HEK293 (cell line): ENCODE results near the gene CALCOCO1.

Source experiments
- BCL11B ChIP-seq: fragments of 450-650 bp; formaldehyde crosslinking; IDR thresholded peaks from 2 replicates; pipeline ENCODE4 v1.5.1; 2016; ENCODE audit warnings: low read depth, missing biosample characterization, missing genetic modification characterization
- CTCF ChIP-seq: fragments of 450-650 bp; formaldehyde crosslinking; IDR thresholded peaks from 2 replicates; pipeline ENCODE4 v1.5.1; 2016; ENCODE audit warnings: missing biosample characterization, missing genetic modification characterization
- EGR2 ChIP-seq: fragments of 450-650 bp; formaldehyde crosslinking; IDR thresholded peaks from 2 replicates; pipeline ENCODE4 v1.5.1; 2016; ENCODE audit warnings: low read depth, missing biosample characterization, missing genetic modification characterization
- FEZF1 ChIP-seq: fragments of 450-650 bp; formaldehyde crosslinking; IDR thresholded peaks from 2 replicates; pipeline ENCODE4 v1.5.1; 2016; ENCODE audit warnings: missing biosample characterization, missing genetic modification characterization
- GLI4 ChIP-seq: fragments of 450-650 bp; formaldehyde crosslinking; IDR thresholded peaks from 2 replicates; pipeline ENCODE4 v1.5.1; 2016; ENCODE audit warnings: missing biosample characterization, missing genetic modification characterization
- KLF7 ChIP-seq: fragments of 450-650 bp; formaldehyde crosslinking; IDR thresholded peaks from 2 replicates; pipeline ENCODE4 v1.5.1; 2016; ENCODE audit warnings: missing biosample characterization, missing genetic modification characterization, borderline replicate concordance
- KLF9 ChIP-seq: fragments of 450-650 bp; formaldehyde crosslinking; IDR thresholded peaks from 2 replicates; pipeline ENCODE4 v1.5.1; 2016; ENCODE audit warnings: missing biosample characterization, missing genetic modification characterization, low read depth
- MZF1 ChIP-seq: fragments of 450-650 bp; formaldehyde crosslinking; IDR thresholded peaks from 2 replicates; pipeline ENCODE4 v1.5.1; 2017; ENCODE audit warnings: missing biosample characterization, missing genetic modification characterization, borderline replicate concordance
- PRDM6 ChIP-seq: fragments of 450-650 bp; formaldehyde crosslinking; IDR thresholded peaks from 2 replicates; pipeline ENCODE4 v1.5.1; 2017; ENCODE audit warnings: missing biosample characterization, missing genetic modification characterization
- SP2 ChIP-seq: fragments of 450-650 bp; formaldehyde crosslinking; IDR thresholded peaks from 2 replicates; pipeline ENCODE4 v1.5.1; 2016; ENCODE audit warnings: missing biosample characterization, missing genetic modification characterization
- SP7 ChIP-seq: fragments of 450-650 bp; formaldehyde crosslinking; IDR thresholded peaks from 2 replicates; pipeline ENCODE4 v1.5.1; 2016; ENCODE audit warnings: missing biosample characterization, missing genetic modification characterization
- TSHZ1 ChIP-seq: fragments of 450-650 bp; formaldehyde crosslinking; IDR thresholded peaks from 2 replicates; pipeline ENCODE4 v1.5.1; 2016; ENCODE audit warnings: missing biosample characterization, missing genetic modification characterization, borderline replicate concordance
- ZBTB21 ChIP-seq: fragments of 450-650 bp; formaldehyde crosslinking; IDR thresholded peaks from 2 replicates; pipeline ENCODE4 v1.5.1; 2017; ENCODE audit warnings: missing biosample characterization, missing genetic modification characterization
- ZBTB48 ChIP-seq: fragments of 450-650 bp; formaldehyde crosslinking; IDR thresholded peaks from 2 replicates; pipeline ENCODE4 v1.5.1; 2016; ENCODE audit warnings: missing biosample characterization, missing genetic modification characterization
- ZBTB8A ChIP-seq: fragments of 450-650 bp; formaldehyde crosslinking; IDR thresholded peaks from 2 replicates; pipeline ENCODE4 v1.5.1; 2016; ENCODE audit warnings: missing biosample characterization, missing genetic modification characterization
- ZFP3 ChIP-seq: fragments of 450-650 bp; formaldehyde crosslinking; IDR thresholded peaks from 2 replicates; pipeline ENCODE4 v1.5.1; 2016; ENCODE audit warnings: low read depth, missing biosample characterization, missing genetic modification characterization
- ZFP37 ChIP-seq: fragments of 450-650 bp; formaldehyde crosslinking; IDR thresholded peaks from 2 replicates; pipeline ENCODE4 v1.5.1; 2016; ENCODE audit warnings: missing biosample characterization, missing genetic modification characterization
- ZNF10 ChIP-seq: fragments of 450-650 bp; formaldehyde crosslinking; IDR thresholded peaks from 2 replicates; pipeline ENCODE4 v1.5.1; 2017; ENCODE audit warnings: missing biosample characterization, missing genetic modification characterization
- ZNF138 ChIP-seq: fragments of 450-650 bp; formaldehyde crosslinking; IDR thresholded peaks from 2 replicates; pipeline ENCODE4 v1.5.1; 2016; ENCODE audit warnings: missing biosample characterization, missing genetic modification characterization, borderline replicate concordance
- ZNF146 ChIP-seq: fragments of 450-650 bp; formaldehyde crosslinking; IDR thresholded peaks from 2 replicates; pipeline ENCODE4 v1.5.1; 2016; ENCODE audit warnings: missing biosample characterization, missing genetic modification characterization
- ZNF2 ChIP-seq: fragments of 450-650 bp; formaldehyde crosslinking; IDR thresholded peaks from 2 replicates; pipeline ENCODE4 v1.5.1; 2016; ENCODE audit warnings: missing biosample characterization, missing genetic modification characterization
- ZNF214 ChIP-seq: fragments of 450-650 bp; formaldehyde crosslinking; IDR thresholded peaks from 2 replicates; pipeline ENCODE4 v1.5.1; 2017; ENCODE audit warnings: missing biosample characterization, mild to moderate bottlenecking, missing genetic modification characterization, borderline replicate concordance
- ZNF221 ChIP-seq: fragments of 450-650 bp; formaldehyde crosslinking; IDR thresholded peaks from 2 replicates; pipeline ENCODE4 v1.5.1; 2017; ENCODE audit warnings: missing biosample characterization, missing genetic modification characterization, borderline replicate concordance
- ZNF223 ChIP-seq: fragments of 450-650 bp; formaldehyde crosslinking; IDR thresholded peaks from 2 replicates; pipeline ENCODE4 v1.5.1; 2016; ENCODE audit warnings: missing biosample characterization, missing genetic modification characterization
- ZNF23 ChIP-seq: fragments of 450-650 bp; formaldehyde crosslinking; IDR thresholded peaks from 2 replicates; pipeline ENCODE4 v1.5.1; 2016; ENCODE audit warnings: missing biosample characterization, missing genetic modification characterization, borderline replicate concordance
- ZNF274 ChIP-seq, 2 experiments: fragments of 200-500 bp in 1 of 2; fragments of 450-650 bp in 1 of 2; sonication (Bioruptor generic) in 1 of 2; formaldehyde crosslinking in 1 of 2; IDR thresholded peaks; 2 replicates each; pipeline versions ENCODE4 v1.5.1 to v1.6.1; 2014 to 2016; ENCODE audit warnings: borderline replicate concordance in 1 of 2, inconsistent platforms in 1 of 2, low read length in 1 of 2, missing biosample characterization in 1 of 2, missing genetic modification characterization in 1 of 2
- ZNF350 ChIP-seq: fragments of 450-650 bp; formaldehyde crosslinking; IDR thresholded peaks from 2 replicates; pipeline ENCODE4 v1.5.0; 2017; ENCODE audit warnings: missing biosample characterization, mild to moderate bottlenecking, missing genetic modification characterization
- ZNF366 ChIP-seq: fragments of 450-650 bp; formaldehyde crosslinking; conservative IDR thresholded peaks from 2 replicates; pipeline ENCODE4 v1.5.1; 2016; ENCODE audit warnings: missing biosample characterization, missing genetic modification characterization
- ZNF398 ChIP-seq: fragments of 450-650 bp; formaldehyde crosslinking; IDR thresholded peaks from 2 replicates; pipeline ENCODE4 v1.5.1; 2017; ENCODE audit warnings: missing biosample characterization, missing genetic modification characterization
- ZNF473 ChIP-seq: fragments of 450-650 bp; formaldehyde crosslinking; IDR thresholded peaks from 2 replicates; pipeline ENCODE4 v1.5.1; 2017; ENCODE audit warnings: missing biosample characterization, missing genetic modification characterization
- ZNF555 ChIP-seq: fragments of 450-650 bp; formaldehyde crosslinking; conservative IDR thresholded peaks from 2 replicates; pipeline ENCODE4 v1.5.1; 2017; ENCODE audit warnings: missing biosample characterization, mild to moderate bottlenecking, missing genetic modification characterization, inconsistent platforms
- ZNF560 ChIP-seq: fragments of 450-650 bp; formaldehyde crosslinking; IDR thresholded peaks from 2 replicates; pipeline ENCODE4 v1.5.1; 2017; ENCODE audit warnings: missing biosample characterization, missing genetic modification characterization, borderline replicate concordance
- ZNF792 ChIP-seq: fragments of 450-650 bp; formaldehyde crosslinking; IDR thresholded peaks from 2 replicates; pipeline ENCODE4 v1.5.1; 2016; ENCODE audit warnings: missing biosample characterization, missing genetic modification characterization

CALCOCO1 gene

GRCh38 chr12:53676656-53677015 is 50.6 kb downstream of the CALCOCO1 start (continued):
- TF ChIP-seq CTCF (no peak), FEZF1 (tag by site-specific recombination) (0 out of 2 replicates have a peak, but pooled peaks have one; percentile 3), KLF9 (tag by site-specific recombination) (no peak), ZBTB48 (tag by site-specific recombination) (no peak), ZNF350 (tag by site-specific recombination) (no peak), ZNF274 (IDR thresholded peaks at IDR 0.05; ENCODE audit: low read length) (no peak), ZNF274 (tag by site-specific recombination; IDR thresholded peaks at IDR 0.05; ENCODE audit: borderline replicate concordance) (no peak), ZBTB8A (tag by site-specific recombination) (no peak), ZNF366 (tag by site-specific recombination) (peak; percentile 49; the same call in 1 of the 2 replicates), ZNF10 (tag by site-specific recombination) (peak; percentile 92), ZFP3 (tag by site-specific recombination) (no peak), SP7 (tag by site-specific recombination) (no peak), ZNF473 (tag by site-specific recombination) (no peak), ZNF560 (no peak), ZNF146 (tag by site-specific recombination) (no peak), ZBTB21 (no peak), TSHZ1 (tag by site-specific recombination) (peak; percentile 42; the same call in 1 of the 2 replicates), BCL11B (no peak), ZNF214 (no peak), ZNF2 (tag by site-specific recombination) (no peak), ZFP37 (tag by site-specific recombination) (no peak), ZNF138 (tag by site-specific recombination) (no peak), GLI4 (tag by site-specific recombination) (no peak), ZNF23 (tag by site-specific recombination) (no peak), MZF1 (tag by site-specific recombination) (peak; percentile 35; the same call in 1 of the 2 replicates), ZNF555 (tag by site-specific recombination) (no peak), ZNF792 (tag by site-specific recombination) (no peak), EGR2 (peak; percentile 64; the same call in 1 of the 2 replicates), ZNF223 (tag by site-specific recombination) (no peak), ZNF398 (tag by site-specific recombination) (peak; percentile 89), PRDM6 (no peak), SP2 (tag by site-specific recombination) (peak; percentile 51), KLF7 (tag by site-specific recombination) (peak; percentile 41; the same call in 1 of the 2 replicates), ZNF221 (tag by site-specific recombination) (no peak)
